ENCODE results near the gene PHKA1.
"Not testable (repeated sequence)": the region's sequence is repeated elsewhere in the genome, so short reads cannot be mapped to it uniquely, and the experiment has no call there.

Gene PHKA1

GRCh38 chrX:72713599-72714477 is at the start of gene PHKA1:
TSS of gene PHKA1 (minus strand) at chrX:72714306. CDS start at chrX:72713880, 426 bp downstream.
- not testable (repeated sequence) for H3K27me3 ChIP-seq (replicated peaks; ENCODE audit: insufficient read depth, low read length); H3K9me3 ChIP-seq (replicated peaks; ENCODE audit: insufficient read depth, low read length); H3F3A ChIP-seq (ENCODE audit: insufficient read depth, low read length); H3K9me2 ChIP-seq (replicated peaks; ENCODE audit: insufficient read depth, low read length); H3K4me1 ChIP-seq (ENCODE audit: low read length); H4K20me1 ChIP-seq (ENCODE audit: insufficient read depth, low read length); H3K36me3 ChIP-seq (replicated peaks; ENCODE audit: insufficient read depth, low read length)
- peaks cover 15% of the 10 kb centered on the region for H3K79me2 ChIP-seq (ENCODE audit: low read length)
- H3K9ac ChIP-seq (ENCODE audit: low read length): peak within 1 kb of the TSS; percentile 58
- DNase-seq: peak; percentile 74
- H2AFZ ChIP-seq (ENCODE audit: low read length): peak within 1 kb of the TSS; percentile 80
- peak within 1 kb of the TSS; percentile 63 for H3K4me3 ChIP-seq (ENCODE audit: low read length)
- H3K27ac ChIP-seq (ENCODE audit: low read length): peak within 1 kb of the TSS; percentile 73
- peak within 1 kb of the TSS; percentile 64 for H3K4me2 ChIP-seq (ENCODE audit: low read depth, low read length)

DNA sequence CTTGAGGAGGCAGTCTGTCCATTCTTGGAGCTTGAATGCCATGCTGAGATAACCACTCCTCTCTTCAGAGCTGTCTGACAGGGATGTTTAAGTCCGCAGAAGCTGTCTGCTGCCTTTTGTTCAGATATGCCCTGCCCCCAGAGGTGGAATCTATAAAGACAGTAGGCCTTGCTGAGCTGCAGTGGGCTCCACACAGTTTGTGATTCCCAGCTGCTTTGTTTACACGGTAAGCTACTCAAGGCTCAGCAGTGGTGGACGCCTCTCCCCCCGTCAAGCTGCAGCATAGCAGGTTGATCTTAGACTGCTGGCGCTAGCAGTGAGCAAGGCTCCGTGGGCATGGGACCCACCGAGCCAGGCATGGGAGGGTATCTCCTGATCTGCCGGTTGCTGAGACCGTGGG is 46.3 kb upstream of the PHKA1 start:
- H3K79me2 ChIP-seq (ENCODE audit: low read length); H3K36me3 ChIP-seq (replicated peaks; ENCODE audit: insufficient read depth, low read length); H3K9ac ChIP-seq (ENCODE audit: low read length); DNase-seq; H3K4me3 ChIP-seq (ENCODE audit: low read length); H4K20me1 ChIP-seq (ENCODE audit: insufficient read depth, low read length); H3F3A ChIP-seq (ENCODE audit: insufficient read depth, low read length); H2AFZ ChIP-seq (ENCODE audit: low read length); H3K27me3 ChIP-seq (replicated peaks; ENCODE audit: insufficient read depth, low read length); H3K4me1 ChIP-seq (ENCODE audit: low read length); H3K9me3 ChIP-seq (replicated peaks; ENCODE audit: insufficient read depth, low read length); H3K9me2 ChIP-seq (replicated peaks; ENCODE audit: insufficient read depth, low read length); H3K4me2 ChIP-seq (ENCODE audit: low read depth, low read length); H3K27ac ChIP-seq (ENCODE audit: low read length): not testable (repeated sequence)

DNA sequence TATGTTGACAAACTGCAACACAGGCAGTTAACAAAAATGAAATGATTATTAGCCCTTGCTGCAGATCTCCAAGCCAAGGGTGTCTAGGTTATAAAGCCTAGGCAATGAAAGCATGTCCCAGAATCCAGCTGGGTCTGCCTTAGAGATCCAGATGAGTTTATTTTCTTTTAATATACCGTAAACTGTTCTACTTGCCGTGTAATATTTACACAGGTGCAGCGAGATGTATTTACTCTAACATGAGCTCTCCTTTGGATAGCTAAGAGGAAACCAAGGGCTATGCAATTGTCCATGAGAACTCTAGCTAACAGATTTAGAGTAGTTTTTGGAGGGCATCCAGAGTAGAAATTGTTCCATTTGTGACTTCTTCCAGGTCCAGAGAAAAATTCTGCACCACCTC is 34.4 kb upstream of the PHKA1 start:
- DNase-seq; H4K20me1 ChIP-seq (ENCODE audit: insufficient read depth, low read length); H3F3A ChIP-seq (ENCODE audit: insufficient read depth, low read length); H3K9me2 ChIP-seq (replicated peaks; ENCODE audit: insufficient read depth, low read length); H3K79me2 ChIP-seq (ENCODE audit: low read length); H3K36me3 ChIP-seq (replicated peaks; ENCODE audit: insufficient read depth, low read length); H3K4me3 ChIP-seq (ENCODE audit: low read length); H3K4me1 ChIP-seq (ENCODE audit: low read length); H3K27ac ChIP-seq (ENCODE audit: low read length); H3K27me3 ChIP-seq (replicated peaks; ENCODE audit: insufficient read depth, low read length); H3K9ac ChIP-seq (ENCODE audit: low read length); H3K9me3 ChIP-seq (replicated peaks; ENCODE audit: insufficient read depth, low read length); H2AFZ ChIP-seq (ENCODE audit: low read length); H3K4me2 ChIP-seq (ENCODE audit: low read depth, low read length): not testable (repeated sequence)

DNA sequence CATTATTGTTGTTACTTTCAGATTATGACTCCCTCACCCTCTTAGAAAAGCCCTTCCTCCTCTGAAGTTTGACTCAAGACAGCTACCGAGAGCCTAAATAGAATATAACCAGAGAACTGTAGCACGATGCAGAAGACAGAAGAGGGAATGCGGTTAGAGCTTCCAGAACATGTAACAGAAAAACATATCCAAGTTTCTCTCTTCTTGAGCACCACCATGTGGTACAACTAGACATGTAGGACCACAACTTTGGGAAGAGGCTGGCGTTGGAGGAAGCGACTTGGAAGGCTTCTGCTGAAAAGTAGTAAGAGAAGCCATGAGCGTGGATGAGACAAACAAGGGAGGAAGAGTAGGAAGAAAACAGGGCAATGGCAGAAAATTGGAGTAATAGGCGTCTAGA is 31.4 kb upstream of the PHKA1 start:
- H3K79me2 ChIP-seq (ENCODE audit: low read length); H3K9ac ChIP-seq (ENCODE audit: low read length); H3K36me3 ChIP-seq (replicated peaks; ENCODE audit: insufficient read depth, low read length); H3K4me1 ChIP-seq (ENCODE audit: low read length); H3K27me3 ChIP-seq (replicated peaks; ENCODE audit: insufficient read depth, low read length); H4K20me1 ChIP-seq (ENCODE audit: insufficient read depth, low read length); H3K9me2 ChIP-seq (replicated peaks; ENCODE audit: insufficient read depth, low read length); H3K9me3 ChIP-seq (replicated peaks; ENCODE audit: insufficient read depth, low read length); H3K4me2 ChIP-seq (ENCODE audit: low read depth, low read length); H2AFZ ChIP-seq (ENCODE audit: low read length); H3K27ac ChIP-seq (ENCODE audit: low read length); DNase-seq; H3F3A ChIP-seq (ENCODE audit: insufficient read depth, low read length); H3K4me3 ChIP-seq (ENCODE audit: low read length): not testable (repeated sequence)

- Histone ChIP-seq H3K4me2 (ENCODE audit: low read depth, low read length) (no peak overlapping the region), H3K9me2 (replicated peaks; ENCODE audit: insufficient read depth, low read length) (no peaks in the 10 kb centered on the region), H3K36me3 (replicated peaks; ENCODE audit: insufficient read depth, low read length) (no peaks in the 10 kb centered on the region), H3K4me3 (ENCODE audit: low read length) (no peak overlapping the region), H3K79me2 (ENCODE audit: low read length) (no peaks in the 10 kb centered on the region), H3K27ac (ENCODE audit: low read length) (no peak overlapping the region), H3K9me3 (replicated peaks; ENCODE audit: insufficient read depth, low read length) (no peaks in the 10 kb centered on the region), H4K20me1 (ENCODE audit: insufficient read depth, low read length) (no peaks in the 10 kb centered on the region), H3K4me1 (ENCODE audit: low read length) (no peaks in the 10 kb centered on the region), H3K9ac (ENCODE audit: low read length) (no peak overlapping the region), H3F3A (ENCODE audit: insufficient read depth, low read length) (no peaks in the 10 kb centered on the region), H2AFZ (ENCODE audit: low read length) (no peak overlapping the region), H3K27me3 (replicated peaks; ENCODE audit: insufficient read depth, low read length) (no peaks in the 10 kb centered on the region)
- DNase-seq: no peak
- no peak for TF ChIP-seq EZH2phosphoT487 (IDR thresholded peaks at IDR 0.05; ENCODE audit: low read length)
- TF ChIP-seq, protein P1, sequence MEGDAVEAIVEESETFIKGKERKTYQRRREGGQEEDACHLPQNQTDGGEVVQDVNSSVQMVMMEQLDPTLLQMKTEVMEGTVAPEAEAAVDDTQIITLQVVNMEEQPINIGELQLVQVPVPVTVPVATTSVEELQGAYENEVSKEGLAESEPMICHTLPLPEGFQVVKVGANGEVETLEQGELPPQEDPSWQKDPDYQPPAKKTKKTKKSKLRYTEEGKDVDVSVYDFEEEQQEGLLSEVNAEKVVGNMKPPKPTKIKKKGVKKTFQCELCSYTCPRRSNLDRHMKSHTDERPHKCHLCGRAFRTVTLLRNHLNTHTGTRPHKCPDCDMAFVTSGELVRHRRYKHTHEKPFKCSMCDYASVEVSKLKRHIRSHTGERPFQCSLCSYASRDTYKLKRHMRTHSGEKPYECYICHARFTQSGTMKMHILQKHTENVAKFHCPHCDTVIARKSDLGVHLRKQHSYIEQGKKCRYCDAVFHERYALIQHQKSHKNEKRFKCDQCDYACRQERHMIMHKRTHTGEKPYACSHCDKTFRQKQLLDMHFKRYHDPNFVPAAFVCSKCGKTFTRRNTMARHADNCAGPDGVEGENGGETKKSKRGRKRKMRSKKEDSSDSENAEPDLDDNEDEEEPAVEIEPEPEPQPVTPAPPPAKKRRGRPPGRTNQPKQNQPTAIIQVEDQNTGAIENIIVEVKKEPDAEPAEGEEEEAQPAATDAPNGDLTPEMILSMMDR (IDR thresholded peaks at IDR 0.05; ENCODE audit: low read length): no peak
- TF ChIP-seq EZH2 (optimal IDR thresholded peaks at IDR 0.05; ENCODE audit: low read depth, low read length): no peak
Measured at GRCh38 chrX:72735561-72735960, 21.5 kb upstream of the PHKA1 start.

DNA sequence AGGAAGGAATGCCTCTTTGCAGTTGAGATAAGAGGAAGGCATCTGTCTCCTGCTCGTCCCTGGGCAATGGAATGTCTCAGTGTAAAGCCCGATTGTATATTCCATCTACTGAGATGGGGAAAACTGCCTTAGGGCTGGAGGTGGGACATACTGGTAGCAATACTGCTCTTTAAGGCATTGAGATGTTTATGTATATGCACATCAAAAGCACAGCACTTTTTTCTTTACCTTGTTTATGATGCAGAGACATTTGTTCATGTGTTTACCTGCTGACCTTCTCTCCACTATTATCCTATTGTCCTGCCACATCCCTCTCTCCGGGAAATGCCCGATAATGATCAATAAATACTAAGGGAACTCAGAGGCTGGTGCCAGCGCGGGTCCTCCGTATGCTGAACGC is 19.5 kb upstream of the PHKA1 start:
- DNase-seq; H3K4me1 ChIP-seq (ENCODE audit: low read length); H2AFZ ChIP-seq (ENCODE audit: low read length): not testable (repeated sequence)

More for the DNA sequence above, 19.5 kb upstream of the PHKA1 start:
- H3K4me2 ChIP-seq (ENCODE audit: low read depth, low read length); H3K27me3 ChIP-seq (replicated peaks; ENCODE audit: insufficient read depth, low read length); H3K4me3 ChIP-seq (ENCODE audit: low read length); H3K36me3 ChIP-seq (replicated peaks; ENCODE audit: insufficient read depth, low read length); H3K27ac ChIP-seq (ENCODE audit: low read length); H3K79me2 ChIP-seq (ENCODE audit: low read length); H3K9me3 ChIP-seq (replicated peaks; ENCODE audit: insufficient read depth, low read length); H3K9ac ChIP-seq (ENCODE audit: low read length); H3K9me2 ChIP-seq (replicated peaks; ENCODE audit: insufficient read depth, low read length); H3F3A ChIP-seq (ENCODE audit: insufficient read depth, low read length); H4K20me1 ChIP-seq (ENCODE audit: insufficient read depth, low read length): not testable (repeated sequence)
